Chondrocyte (in vitro differentiated cells): ENCODE data around the gene AGTRAP. TPM values are rescaled to one million over a fixed set of nuclear protein-coding genes. Genes with fewer than 3 reads are reported as not detected.

Experiments
- DNase-seq: peaks from one replicate; pipeline ENCODE4 v3.0.0; 2021; ENCODE audit warnings: mixed read lengths, low spot score
- H3K27ac Mint-ChIP-seq: one replicate; pipeline ENCODE4 v1.8.0; 2021; ENCODE audit warnings: mild to moderate bottlenecking, moderate library complexity, mixed read lengths; ENCODE audit not compliant: unreplicated experiment
- H3K27me3 Mint-ChIP-seq: 2 replicates; pipeline ENCODE4 v1.8.0; 2021; ENCODE audit warnings: low read depth, mixed read lengths
- H3K36me3 Mint-ChIP-seq: 2 replicates; pipeline ENCODE4 v1.8.0; 2021; ENCODE audit warnings: low read depth, mixed read lengths
- H3K4me1 Mint-ChIP-seq: 2 replicates; pipeline ENCODE4 v1.8.0; 2021; ENCODE audit warnings: low read depth, mild to moderate bottlenecking, mixed read lengths
- H3K4me3 Mint-ChIP-seq: one replicate; pipeline ENCODE4 v1.8.0; 2021; ENCODE audit warnings: mild to moderate bottlenecking, moderate library complexity, mixed read lengths; ENCODE audit not compliant: unreplicated experiment
- H3K9me3 Mint-ChIP-seq: 2 replicates; pipeline ENCODE4 v1.8.0; 2021; ENCODE audit warnings: low read depth, mixed read lengths
- CTCF ChIP-seq: fragments of 200-600 bp; sonication (generic); IDR thresholded peaks from 2 replicates; pipeline ENCODE4 v1.5.0; 2021; ENCODE audit warnings: antibody characterized with exemption, mild to moderate bottlenecking, moderate library complexity
- total RNA-seq: library from RNA; stranded (reverse); gene quantifications from 3 replicates; pipeline ENCODE4 v1.2.1, GENCODE V29; 2021

The AGTRAP gene
- total RNA-seq, 1 donor from 2014 or later: 19.8 TPM

- H3K4me1 Mint-ChIP-seq: no peaks in the 10 kb centered on the region
- TF ChIP-seq CTCF: no peak
- no peaks in the 10 kb centered on the region for H3K9me3 Mint-ChIP-seq
- no peaks in the 10 kb centered on the region for H3K36me3 Mint-ChIP-seq
- no peak for DNase-seq
- no peak overlapping the region for H3K27ac Mint-ChIP-seq
- peaks cover 6% of the 10 kb centered on the region for H3K27me3 Mint-ChIP-seq
- no peak overlapping the region for H3K4me3 Mint-ChIP-seq
These were observed 33.3 kb downstream of the AGTRAP start for GRCh38 chr1:11769274-11769673.

GRCh38 chr1:11770011-11770410, 34.1 kb downstream of the AGTRAP start:
- Mint-ChIP-seq H3K27ac (no peak overlapping the region), H3K9me3 (no peaks in the 10 kb centered on the region), H3K4me1 (no peaks in the 10 kb centered on the region), H3K36me3 (no peaks in the 10 kb centered on the region), H3K27me3 (peaks cover 6% of the 10 kb centered on the region), H3K4me3 (no peak overlapping the region)
- no peak for TF ChIP-seq CTCF
- no peak for DNase-seq

- H3K27me3 Mint-ChIP-seq: peaks cover 6% of the 10 kb centered on the region
- H3K9me3 Mint-ChIP-seq: no peaks in the 10 kb centered on the region
- no peak overlapping the region for H3K27ac Mint-ChIP-seq
- H3K4me1 Mint-ChIP-seq: no peaks in the 10 kb centered on the region
- H3K36me3 Mint-ChIP-seq: no peaks in the 10 kb centered on the region
- no peak for DNase-seq
- TF ChIP-seq CTCF: no peak
- H3K4me3 Mint-ChIP-seq: no peak overlapping the region
These were observed 35.6 kb downstream of the AGTRAP start for GRCh38 chr1:11771481-11772043.

GRCh38 chr1:11772458-11772857, 36.5 kb downstream of the AGTRAP start:
- H3K27ac Mint-ChIP-seq: no peak overlapping the region
- H3K4me1 Mint-ChIP-seq: no peaks in the 10 kb centered on the region
- no peak overlapping the region for H3K4me3 Mint-ChIP-seq
- no peak for TF ChIP-seq CTCF
- no peak for DNase-seq
- H3K9me3 Mint-ChIP-seq: no peaks in the 10 kb centered on the region
- H3K27me3 Mint-ChIP-seq: peaks cover 2% of the 10 kb centered on the region
- no peaks in the 10 kb centered on the region for H3K36me3 Mint-ChIP-seq

GRCh38 chr1:11774753-11775152, 38.8 kb downstream of the AGTRAP start:
- DNase-seq: no peak
- Mint-ChIP-seq H3K27me3 (no peaks in the 10 kb centered on the region), H3K4me1 (no peaks in the 10 kb centered on the region), H3K4me3 (no peak overlapping the region), H3K9me3 (no peaks in the 10 kb centered on the region), H3K27ac (no peak overlapping the region), H3K36me3 (no peaks in the 10 kb centered on the region)
- TF ChIP-seq CTCF: no peak
